HAP-1 (cell line): ENCODE results near the gene FNDC1.

Experiments used
- DNase-seq, 2 experiments: peaks; one replicate each; pipeline ENCODE4 v3.0.0-alpha.2; 2016 to 2020; ENCODE audit warnings: low spot score in 2 of 2
- H3K27me3 ChIP-seq: fragments of 250-450 bp; sonication (Bioruptor Pico); 2 replicates; pipeline ENCODE4 v1.5.1; 2020; ENCODE audit warnings: low read depth, mild to moderate bottlenecking, moderate library complexity
- H3K36me3 ChIP-seq: fragments of 250-450 bp; sonication (Bioruptor Pico); replicated peaks from 2 replicates; pipeline ENCODE4 v1.5.1; 2020; ENCODE audit warnings: mild to moderate bottlenecking
- H3K4me1 ChIP-seq: fragments of 250-450 bp; sonication (Bioruptor Pico); 2 replicates; pipeline ENCODE4 v1.5.1; 2020; ENCODE audit warnings: mild to moderate bottlenecking
- H3K4me3 ChIP-seq: fragments of 250-450 bp; sonication (Bioruptor Pico); 2 replicates; pipeline ENCODE4 v1.5.1; 2020; ENCODE audit warnings: mild to moderate bottlenecking, moderate library complexity
- H3K9me3 ChIP-seq: fragments of 250-450 bp; sonication (Bioruptor Pico); 2 replicates; pipeline ENCODE4 v1.5.1; 2020; ENCODE audit warnings: mild to moderate bottlenecking, moderate library complexity
- in situ Hi-C: fragments of 300-500 bp; cut with MboI; formaldehyde crosslinking; loops from 3 replicates; pipeline ENCODE4 v1.14.3; 2020; ENCODE audit warnings: low sequenced_read_pairs, inconsistent platforms, mixed read lengths

FNDC1 gene

DNA sequence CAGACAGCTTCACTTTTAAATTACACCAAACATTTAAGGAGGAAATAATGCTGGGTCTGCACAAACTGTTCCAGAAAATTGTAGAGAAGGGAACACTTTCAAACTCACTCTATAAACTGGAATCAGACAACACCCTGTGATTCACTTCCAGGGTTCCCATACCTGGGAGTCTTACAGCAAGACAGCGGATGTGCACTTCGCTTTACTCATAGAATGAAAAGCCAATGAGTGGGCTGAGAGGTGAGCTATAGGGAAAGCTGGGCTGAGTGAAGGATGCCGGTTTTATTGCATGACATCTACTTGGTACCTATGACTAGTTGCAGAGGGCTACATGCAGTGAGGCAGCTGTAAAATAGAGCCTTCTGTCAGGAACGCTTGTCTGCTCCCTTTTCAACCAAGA lies 152.1 kb downstream of the FNDC1 start:
- H3K36me3 ChIP-seq = no peaks in the 10 kb centered on the region
- no peak overlapping the region for H3K4me3 ChIP-seq
- H3K4me1 ChIP-seq = no peaks in the 10 kb centered on the region
- in situ Hi-C loops = no loop called here
- no peaks in the 10 kb centered on the region for H3K27me3 ChIP-seq
- DNase-seq = no peak
- no peaks in the 10 kb centered on the region for H3K9me3 ChIP-seq
